ENCODE data around the gene ISY1. TPM values are rescaled to one million over a fixed set of nuclear protein-coding genes. Genes with fewer than 3 reads are reported as not detected.

Gene ISY1
- total RNA-seq, 1 donor from 2014 or later = 21.3 TPM

DNA sequence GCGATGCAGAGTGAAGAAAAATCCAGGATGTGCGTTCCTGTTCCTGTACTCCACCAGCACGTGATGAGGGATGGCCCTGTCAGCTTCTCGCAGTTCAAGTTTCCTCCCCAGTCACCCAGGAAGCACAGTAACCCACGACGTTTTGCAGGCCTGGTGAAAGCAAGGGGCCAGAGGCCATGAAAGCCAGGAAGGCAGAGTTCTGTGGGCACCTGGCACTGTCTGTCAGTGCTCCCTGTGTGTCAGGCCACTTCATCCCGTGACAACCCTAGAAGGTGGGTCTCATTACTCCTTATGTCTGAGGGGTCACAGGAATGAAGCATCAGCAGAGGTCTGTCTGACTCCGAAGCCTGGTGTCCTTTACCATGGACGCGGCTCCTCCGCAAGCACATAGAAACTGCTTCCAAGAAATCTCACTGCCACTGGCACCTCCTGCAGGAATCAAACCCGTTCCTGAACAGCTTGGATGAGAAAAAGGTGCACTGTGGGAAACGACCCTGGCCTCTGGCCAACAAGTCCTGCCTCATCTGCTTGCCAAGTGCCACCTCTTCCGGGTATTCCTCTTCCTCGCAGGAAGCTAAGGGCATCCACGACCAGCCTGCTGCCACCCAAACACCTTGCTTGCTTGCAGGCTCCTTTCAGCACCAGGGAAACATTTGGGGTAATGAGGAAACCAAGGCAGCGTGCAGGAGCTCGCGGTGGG lies 53.8 kb downstream of the ISY1 start:
- H3K4me3 ChIP-seq = no peak overlapping the region
- TF ChIP-seq, protein P1, sequence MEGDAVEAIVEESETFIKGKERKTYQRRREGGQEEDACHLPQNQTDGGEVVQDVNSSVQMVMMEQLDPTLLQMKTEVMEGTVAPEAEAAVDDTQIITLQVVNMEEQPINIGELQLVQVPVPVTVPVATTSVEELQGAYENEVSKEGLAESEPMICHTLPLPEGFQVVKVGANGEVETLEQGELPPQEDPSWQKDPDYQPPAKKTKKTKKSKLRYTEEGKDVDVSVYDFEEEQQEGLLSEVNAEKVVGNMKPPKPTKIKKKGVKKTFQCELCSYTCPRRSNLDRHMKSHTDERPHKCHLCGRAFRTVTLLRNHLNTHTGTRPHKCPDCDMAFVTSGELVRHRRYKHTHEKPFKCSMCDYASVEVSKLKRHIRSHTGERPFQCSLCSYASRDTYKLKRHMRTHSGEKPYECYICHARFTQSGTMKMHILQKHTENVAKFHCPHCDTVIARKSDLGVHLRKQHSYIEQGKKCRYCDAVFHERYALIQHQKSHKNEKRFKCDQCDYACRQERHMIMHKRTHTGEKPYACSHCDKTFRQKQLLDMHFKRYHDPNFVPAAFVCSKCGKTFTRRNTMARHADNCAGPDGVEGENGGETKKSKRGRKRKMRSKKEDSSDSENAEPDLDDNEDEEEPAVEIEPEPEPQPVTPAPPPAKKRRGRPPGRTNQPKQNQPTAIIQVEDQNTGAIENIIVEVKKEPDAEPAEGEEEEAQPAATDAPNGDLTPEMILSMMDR (IDR thresholded peaks at IDR 0.05; ENCODE audit: borderline replicate concordance) = no peak
- H3K27ac ChIP-seq (replicated peaks) = no peak overlapping the region
- H3K27me3 ChIP-seq (ENCODE audit: low read depth) = no peaks in the 10 kb centered on the region
- no peaks in the 10 kb centered on the region for H3K9me3 ChIP-seq (replicated peaks)
- peaks cover 16% of the 10 kb centered on the region for H3K36me3 ChIP-seq
- peaks cover 16% of the 10 kb centered on the region for H3K4me1 ChIP-seq
- intact Hi-C loops (cut with micrococcal nuclease) = no loop called here
- no peak for DNase-seq

- no peak for DNase-seq
- intact Hi-C loops (cut with micrococcal nuclease) = no loop called here
- H3K9me3 ChIP-seq (replicated peaks) = no peaks in the 10 kb centered on the region
- H3K4me3 ChIP-seq = no peak overlapping the region
- H3K27ac ChIP-seq (replicated peaks) = no peak overlapping the region
- H3K4me1 ChIP-seq = peaks cover 23% of the 10 kb centered on the region
- TF ChIP-seq, protein P1 (IDR thresholded peaks at IDR 0.05; ENCODE audit: borderline replicate concordance) = peak; percentile 27
- H3K36me3 ChIP-seq = peaks cover 16% of the 10 kb centered on the region
- no peaks in the 10 kb centered on the region for H3K27me3 ChIP-seq (ENCODE audit: low read depth)
These were observed 54.5 kb downstream of the ISY1 start for GRCh38 chr3:129106320-129106719.

GRCh38 chr3:129105862-129106261 lies 55.0 kb downstream of the ISY1 start:
- intact Hi-C loops (cut with micrococcal nuclease) = no loop called here
- DNase-seq = no peak
- peaks cover 28% of the 10 kb centered on the region for H3K4me1 ChIP-seq
- no peaks in the 10 kb centered on the region for H3K9me3 ChIP-seq (replicated peaks)
- no peak overlapping the region for H3K4me3 ChIP-seq
- H3K36me3 ChIP-seq = peaks cover 16% of the 10 kb centered on the region
- TF ChIP-seq, protein P1 (IDR thresholded peaks at IDR 0.05; ENCODE audit: borderline replicate concordance) = no peak
- no peaks in the 10 kb centered on the region for H3K27me3 ChIP-seq (ENCODE audit: low read depth)
- no peak overlapping the region for H3K27ac ChIP-seq (replicated peaks)

GRCh38 chr3:129104498-129105079 lies 56.3 kb downstream of the ISY1 start:
- no peak overlapping the region for H3K27ac ChIP-seq (replicated peaks)
- no peaks in the 10 kb centered on the region for H3K27me3 ChIP-seq (ENCODE audit: low read depth)
- peaks cover 30% of the 10 kb centered on the region for H3K4me1 ChIP-seq
- H3K36me3 ChIP-seq = peaks cover 11% of the 10 kb centered on the region
- no peak for DNase-seq
- TF ChIP-seq, protein P1 (IDR thresholded peaks at IDR 0.05; ENCODE audit: borderline replicate concordance) = no peak
- H3K9me3 ChIP-seq (replicated peaks) = no peaks in the 10 kb centered on the region
- no peak overlapping the region for H3K4me3 ChIP-seq
- intact Hi-C loops (cut with micrococcal nuclease) = no loop called here

DNA sequence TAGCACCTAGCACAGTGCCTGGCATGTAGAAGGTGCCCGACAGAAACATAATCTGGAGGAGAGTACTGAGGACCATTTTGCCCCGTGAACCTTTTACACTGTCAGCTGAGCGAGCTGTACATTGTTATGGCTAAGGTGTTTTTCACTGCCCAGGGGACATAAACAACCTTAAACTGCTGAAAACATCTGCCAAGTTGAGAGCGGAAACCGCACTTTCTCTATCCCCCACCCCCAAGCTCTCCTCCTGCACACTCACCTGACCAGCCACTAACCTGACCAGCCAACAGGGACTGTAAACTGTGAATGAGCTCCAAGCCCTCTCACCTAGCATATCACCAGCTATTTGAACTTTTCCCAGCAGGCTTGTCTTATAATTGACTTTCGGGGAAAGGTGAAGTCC lies 56.8 kb downstream of the ISY1 start:
- H3K4me3 ChIP-seq = no peak overlapping the region
- intact Hi-C loops (cut with micrococcal nuclease) = no loop called here
- H3K27me3 ChIP-seq (ENCODE audit: low read depth) = no peaks in the 10 kb centered on the region
- DNase-seq = no peak
- no peaks in the 10 kb centered on the region for H3K9me3 ChIP-seq (replicated peaks)
- no peak overlapping the region for H3K27ac ChIP-seq (replicated peaks)
- peaks cover 7% of the 10 kb centered on the region for H3K36me3 ChIP-seq
- TF ChIP-seq, protein P1 (IDR thresholded peaks at IDR 0.05; ENCODE audit: borderline replicate concordance) = no peak
- H3K4me1 ChIP-seq = peaks cover 30% of the 10 kb centered on the region
